ENCODE data around the gene FOXM1.

FOXM1 gene

GRCh38 chr12:2835691-2836403 is 41.1 kb downstream of the FOXM1 start:
- no peak for DNase-seq (ENCODE audit: low spot score)

DNA sequence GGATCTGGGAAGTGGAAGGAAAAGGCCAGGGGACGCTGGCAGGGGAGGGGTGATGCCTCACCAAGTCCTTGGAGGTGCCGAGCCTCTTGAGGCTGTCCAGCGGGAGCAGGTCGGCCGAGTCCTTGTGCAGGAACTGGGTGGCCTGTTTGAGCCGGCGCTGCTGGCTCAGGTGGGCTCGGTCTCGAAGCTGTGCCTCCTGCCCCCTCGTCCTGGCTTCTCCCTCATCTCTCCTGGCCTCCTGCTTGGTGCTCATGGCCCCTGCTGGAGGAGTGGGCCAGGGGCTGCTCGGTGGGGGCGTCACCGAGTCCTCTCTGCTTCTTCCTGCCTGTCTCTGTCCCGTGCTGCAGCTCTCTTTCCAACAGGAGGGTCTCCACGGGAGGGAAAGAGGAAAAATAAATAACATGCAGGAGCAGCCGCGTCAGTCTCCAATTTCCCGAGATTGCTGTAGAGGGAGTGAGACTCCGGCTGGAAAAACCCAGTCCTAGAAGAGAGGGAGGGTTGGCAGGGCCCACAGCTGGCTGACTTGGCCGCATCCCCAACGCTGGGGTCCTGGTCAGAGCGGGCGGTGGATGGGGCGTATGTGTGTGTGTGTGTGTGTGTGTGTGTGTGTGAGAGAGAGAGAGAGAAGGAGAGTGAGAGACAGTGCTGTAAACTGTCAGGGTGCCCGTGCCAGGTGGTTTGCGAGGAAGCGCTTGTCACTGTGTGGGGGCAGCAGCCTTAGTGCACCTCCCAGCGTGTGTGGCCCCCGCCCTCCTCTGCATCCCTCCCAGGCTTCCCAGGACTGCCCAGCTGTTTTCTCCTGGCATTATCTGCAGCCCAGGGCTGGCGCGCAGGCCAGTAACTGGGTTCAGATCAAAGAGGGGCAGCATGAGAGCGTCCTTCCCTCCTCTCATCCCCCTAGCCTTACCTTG is 42.1 kb downstream of the FOXM1 start, which contains the start of gene NRIP2:
NRIP2 (minus strand) TSS at position 455 of the 911 bp plus-strand sequence; CDS start at position 403, 52 bp downstream.
- peak; percentile 59 for DNase-seq (ENCODE audit: low spot score)

DNA sequence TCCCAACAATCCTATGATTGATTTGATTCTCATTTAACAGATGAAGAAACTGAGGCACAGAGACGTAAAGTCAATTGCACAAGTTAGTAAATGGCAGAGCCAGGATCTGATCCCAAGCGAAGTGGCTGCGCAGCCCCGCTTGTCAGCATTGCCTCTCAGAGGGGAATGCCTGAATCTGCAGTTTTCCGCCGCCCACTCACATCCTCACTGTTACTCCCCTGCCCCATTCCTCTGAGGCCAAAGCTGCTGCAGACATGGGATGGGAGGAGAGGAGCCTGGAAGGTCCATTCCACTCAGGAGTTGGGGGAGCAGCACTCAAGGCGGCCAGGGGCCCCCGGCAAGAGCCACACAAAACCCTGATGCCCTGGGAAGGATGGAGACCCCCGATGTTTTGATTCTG is 43.2 kb downstream of the FOXM1 start:
- no peak for DNase-seq (ENCODE audit: low spot score)

DNA sequence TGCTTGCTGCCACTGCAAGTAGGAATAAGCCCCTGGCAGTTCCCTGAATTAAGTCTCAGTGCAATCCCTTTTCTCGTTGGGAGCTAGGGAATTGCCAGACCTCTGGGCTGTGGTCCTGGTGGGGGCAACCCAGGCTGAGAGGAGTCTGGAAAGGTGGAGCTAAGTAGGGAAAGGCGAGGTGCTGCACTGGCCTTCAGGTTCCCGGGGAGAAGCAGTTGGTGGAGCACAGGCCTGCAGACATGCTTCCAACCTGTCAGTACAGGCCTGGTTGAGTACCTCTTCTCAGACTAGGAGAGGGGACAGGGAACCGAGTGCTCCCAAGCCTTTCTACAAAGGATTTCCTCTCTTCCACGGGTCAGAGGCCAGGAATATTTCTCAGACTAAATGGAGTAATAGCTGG is 43.6 kb downstream of the FOXM1 start:
- no peak for DNase-seq (ENCODE audit: low spot score)

- no peak for DNase-seq (ENCODE audit: low spot score)
These were observed 44.3 kb downstream of the FOXM1 start for GRCh38 chr12:2832550-2833127.

GRCh38 chr12:2829275-2829674 is 47.7 kb downstream of the FOXM1 start:
- DNase-seq (ENCODE audit: low spot score): no peak

GRCh38 chr12:2826721-2827515 is 50.1 kb downstream of the FOXM1 start:
- no peak for DNase-seq (ENCODE audit: low spot score)

- DNase-seq (ENCODE audit: low spot score): no peak
These were observed 50.9 kb downstream of the FOXM1 start for GRCh38 chr12:2826036-2826435.

- no peak for DNase-seq (ENCODE audit: low spot score)
These were observed 51.8 kb downstream of the FOXM1 start for GRCh38 chr12:2825132-2825531.

DNA sequence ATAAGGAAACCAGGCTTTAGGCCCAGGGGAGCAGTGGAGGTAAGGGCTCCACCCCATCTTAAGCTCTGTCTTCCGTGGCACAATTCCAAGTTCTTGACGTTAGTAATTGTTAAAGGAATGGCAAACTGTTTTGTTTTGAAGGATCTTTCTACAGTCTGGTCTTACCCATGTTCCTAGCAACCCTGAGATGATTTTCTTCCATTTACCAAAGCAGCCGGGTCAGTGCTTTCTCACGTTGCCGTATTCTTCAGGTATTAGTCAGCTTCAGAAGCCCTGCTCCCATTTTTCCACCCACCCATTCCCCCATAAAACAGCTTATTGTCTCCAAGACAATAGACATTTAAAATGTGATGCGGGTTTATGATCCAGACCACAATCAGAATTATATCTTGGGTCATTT is 52.4 kb downstream of the FOXM1 start:
- no peak for DNase-seq (ENCODE audit: low spot score)

- no peak for DNase-seq (ENCODE audit: low spot score)
These were observed 53.5 kb downstream of the FOXM1 start for GRCh38 chr12:2823483-2823882.

DNA sequence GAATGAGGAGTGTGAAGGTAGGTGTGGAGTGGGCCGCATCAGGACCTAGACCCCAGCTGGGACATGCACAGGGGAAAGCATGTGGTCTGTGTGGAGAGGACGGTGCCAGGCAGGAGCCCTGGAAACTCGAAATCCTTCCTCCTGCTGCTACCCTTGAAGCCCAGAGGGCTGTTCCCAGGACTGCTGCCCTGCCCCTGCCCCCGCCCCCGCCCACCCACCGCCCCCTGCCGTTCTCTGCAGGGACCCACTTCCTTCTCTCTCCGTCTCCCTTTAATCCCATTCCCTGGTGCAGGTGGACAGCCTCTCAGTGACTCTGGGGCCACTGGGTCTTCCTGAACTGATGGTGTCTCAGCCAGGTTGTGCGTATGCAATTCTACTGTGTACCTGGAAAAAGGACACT is 56.5 kb downstream of the FOXM1 start:
- DNase-seq (ENCODE audit: low spot score): no peak

DNA sequence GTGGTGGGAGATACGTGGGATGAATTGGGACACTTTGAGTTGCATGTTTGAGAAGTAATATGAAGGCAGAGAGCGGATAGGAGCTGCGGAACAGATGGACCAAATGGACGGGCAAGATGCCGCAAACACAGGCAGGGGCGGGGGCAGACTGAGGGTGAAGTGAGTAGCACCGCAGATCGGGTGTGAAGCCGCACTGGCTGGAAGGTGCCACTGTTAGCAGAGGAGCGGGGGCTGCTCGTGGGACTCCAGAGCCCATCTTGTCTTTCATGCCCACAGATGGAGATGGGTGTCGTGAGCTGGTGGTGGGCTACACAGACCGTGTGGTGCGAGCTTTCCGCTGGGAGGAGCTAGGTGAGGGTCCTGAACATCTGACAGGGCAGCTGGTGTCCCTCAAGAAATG is 57.2 kb downstream of the FOXM1 start:
- DNase-seq (ENCODE audit: low spot score): no peak

GRCh38 chr12:2813214-2814185 is 63.5 kb downstream of the FOXM1 start:
- peak; percentile 80 for DNase-seq (ENCODE audit: low spot score)

- peak; percentile 97 for DNase-seq (ENCODE audit: low spot score)
These were observed 64.4 kb downstream of the FOXM1 start, which contains the start of gene ITFG2 for GRCh38 chr12:2812290-2813213. Gene ITFG2 (plus strand): TSS chr12:2812668. CDS start chr12:2812761, 93 bp downstream.

GRCh38 chr12:2811801-2812200 is 65.2 kb downstream of the FOXM1 start:
- DNase-seq (ENCODE audit: low spot score): no peak
